Motor neuron (in vitro differentiated cells): ENCODE results near the gene SULF2. TPM values are rescaled to one million over a fixed set of nuclear protein-coding genes. Genes with fewer than 3 reads are reported as not detected.

ENCODE experiments used
- ATAC-seq, 8 experiments: fragments of 200-7000 bp; cut with Tn5 transposase; replicated peaks in 6 of 8; 2 replicates each; pipeline ENCODE4 v1.8.0; 2021; ENCODE audit warnings: mild to moderate bottlenecking in 8 of 8, moderate library complexity in 8 of 8
- H3K27ac ChIP-seq, 2 donors: fragments of 250-450 bp; sonication (Bioruptor Pico); 2 replicates each; pipeline ENCODE4 v1.9.0; 2021; ENCODE audit warnings: antibody characterized with exemption in 2 of 2, mild to moderate bottlenecking in 2 of 2, moderate library complexity in 1 of 2
- H3K4me1 ChIP-seq, 2 donors: fragments of 250-450 bp; sonication (Bioruptor Pico); replicated peaks in 1 of 2; 2 replicates each; pipeline ENCODE4 v1.6.1; 2021; ENCODE audit warnings: antibody characterized with exemption in 2 of 2, mild to moderate bottlenecking in 2 of 2, moderate library complexity in 1 of 2
- H3K4me3 ChIP-seq, 5 donors: fragments of 250-450 bp; sonication (Bioruptor Pico); 2 replicates each; pipeline ENCODE4 v1.9.0; 2021; ENCODE audit warnings: antibody characterized with exemption in 5 of 5, mild to moderate bottlenecking in 5 of 5, moderate library complexity in 4 of 5
- WGBS, 10 experiments: fragments of 450-650 bp; shearing (Covaris generic); methylation state at CpG; one replicate each; pipeline ENCODE4 v1.0.0; 2022; 5-methylcytosine and 5-hydroxymethylcytosine counted together
- in situ Hi-C, 9 experiments: fragments of 400-800 bp; cut with MboI; loops; one replicate each; pipeline ENCODE4 v1.15.0; 2021; ENCODE audit warnings: low sequenced_read_pairs in 9 of 9, low pct_unique_long_range_greater_than_20kb in 2 of 9; ENCODE audit not compliant: unreplicated experiment in 9 of 9
- total RNA-seq, 8 experiments: library from RNA; unstranded; fragments of 300-600 nt; gene quantifications; 2 replicates each; pipeline versions ENCODE4 v1.2.3 to v1.2.4, GENCODE V29; 2022

SULF2 gene
- total RNA-seq, 8 experiments from 2014 or later, result 65.5 to 373 (median 95.6) TPM

DNA sequence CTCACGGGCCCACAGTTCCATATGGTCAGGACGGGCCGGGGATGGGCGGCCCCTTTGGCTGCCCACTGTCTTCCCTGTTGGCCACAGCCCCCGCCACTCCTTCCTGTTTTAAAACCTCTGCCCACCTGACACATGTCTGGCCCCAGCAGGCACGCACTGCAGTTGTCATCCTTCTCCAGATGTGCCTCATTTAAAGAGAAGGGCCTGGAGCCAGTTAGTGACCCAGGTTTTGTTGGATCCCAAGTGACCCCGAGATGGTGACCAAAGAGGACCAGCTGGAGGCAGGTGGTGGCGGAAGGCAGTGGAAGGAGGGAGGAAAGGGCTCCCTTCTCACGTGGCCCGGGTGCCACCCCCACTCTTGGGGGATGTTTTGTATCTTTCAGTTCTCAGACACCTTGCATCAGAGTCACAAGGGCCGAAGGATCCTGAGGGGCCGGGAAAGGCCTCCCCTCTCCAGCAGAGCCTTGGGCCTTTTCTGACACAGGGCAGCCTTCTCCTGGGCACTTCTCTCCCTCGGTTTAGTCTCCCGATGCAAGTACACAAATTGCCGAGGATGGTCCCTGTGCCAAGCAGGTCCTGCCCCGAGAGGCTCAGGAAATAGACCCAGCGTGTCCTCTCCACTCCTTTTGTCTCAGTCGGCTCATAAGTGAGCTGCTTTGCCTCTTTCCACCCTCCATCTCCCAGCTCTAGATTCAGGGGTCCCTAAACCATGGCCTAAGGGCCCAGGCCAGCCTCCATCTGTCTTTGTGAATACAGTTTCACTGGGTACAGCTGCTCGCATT is 117.6 kb downstream of the SULF2 start:
- 52 to 100% (median 83%) methylated on average over 1 to 6 of the region's 19 CpGs; no CpG with 5 or more reads in 4 of the 10 experiments for WGBS, 10 experiments
- in situ Hi-C loops, result loop anchor here in 1 of 9 experiments (25.0 kb wide), 1 partner anchor 945 kb away; no protein-coding TSS in a partner anchor

GRCh38 chr20:47667086-47667485 is 118.2 kb downstream of the SULF2 start:
- in situ Hi-C loops, result loop anchor here in 1 of 9 experiments (25.0 kb wide), 1 partner anchor 945 kb away; no protein-coding TSS in a partner anchor

More for the DNA sequence above, 117.6 kb downstream of the SULF2 start:
- no peak for ATAC-seq
- H3K4me3 ChIP-seq, result no peak overlapping the region
- H3K27ac ChIP-seq, result no peak overlapping the region
- H3K4me1 ChIP-seq, result peaks cover 2 to 9% of the 10 kb centered on the region in 2 donors

DNA sequence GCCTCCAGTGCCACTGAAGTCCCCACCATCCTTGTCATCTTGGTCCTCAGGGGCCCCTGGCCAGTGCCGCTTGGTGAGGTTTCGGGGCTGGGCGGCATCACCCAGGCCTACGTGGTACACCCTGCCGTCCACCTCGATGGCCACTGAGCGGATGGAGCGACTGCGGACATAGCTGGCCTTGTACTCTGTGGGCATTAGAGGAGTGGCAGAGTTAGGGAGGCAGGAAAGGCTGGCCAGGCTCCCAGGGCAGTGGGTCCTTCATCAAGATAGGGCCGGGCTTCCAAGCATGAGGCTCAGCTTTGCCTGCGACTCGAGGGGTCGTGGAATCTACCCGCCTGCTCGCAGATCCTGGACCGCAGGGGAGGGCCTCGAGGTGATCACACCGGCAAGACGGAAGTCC is 119.0 kb downstream of the SULF2 start:
- Histone ChIP-seq H3K27ac (no peak overlapping the region), H3K4me1 (peaks cover 2 to 9% of the 10 kb centered on the region in 2 donors), H3K4me3 (no peak overlapping the region)
- in situ Hi-C loops, result loop anchor here in 1 of 9 experiments (25.0 kb wide), 1 partner anchor 946 kb away; no protein-coding TSS in a partner anchor
- WGBS, 10 experiments, result 80 to 90% (median 80%) methylated on average over 2 to 4 of the region's 19 CpGs; no CpG with 5 or more reads in 7 of the 10 experiments
- no peak for ATAC-seq

More at GRCh38 chr20:47667086-47667485, 118.2 kb downstream of the SULF2 start:
- peaks cover 2 to 9% of the 10 kb centered on the region in 2 donors for H3K4me1 ChIP-seq
- WGBS, 10 experiments, result 57 to 100% (median 100%) methylated on average over 1 to 4 of the region's 5 CpGs; no CpG with 5 or more reads in 3 of the 10 experiments
- H3K4me3 ChIP-seq, result no peak overlapping the region
- ATAC-seq, result no peak
- H3K27ac ChIP-seq, result no peak overlapping the region

DNA sequence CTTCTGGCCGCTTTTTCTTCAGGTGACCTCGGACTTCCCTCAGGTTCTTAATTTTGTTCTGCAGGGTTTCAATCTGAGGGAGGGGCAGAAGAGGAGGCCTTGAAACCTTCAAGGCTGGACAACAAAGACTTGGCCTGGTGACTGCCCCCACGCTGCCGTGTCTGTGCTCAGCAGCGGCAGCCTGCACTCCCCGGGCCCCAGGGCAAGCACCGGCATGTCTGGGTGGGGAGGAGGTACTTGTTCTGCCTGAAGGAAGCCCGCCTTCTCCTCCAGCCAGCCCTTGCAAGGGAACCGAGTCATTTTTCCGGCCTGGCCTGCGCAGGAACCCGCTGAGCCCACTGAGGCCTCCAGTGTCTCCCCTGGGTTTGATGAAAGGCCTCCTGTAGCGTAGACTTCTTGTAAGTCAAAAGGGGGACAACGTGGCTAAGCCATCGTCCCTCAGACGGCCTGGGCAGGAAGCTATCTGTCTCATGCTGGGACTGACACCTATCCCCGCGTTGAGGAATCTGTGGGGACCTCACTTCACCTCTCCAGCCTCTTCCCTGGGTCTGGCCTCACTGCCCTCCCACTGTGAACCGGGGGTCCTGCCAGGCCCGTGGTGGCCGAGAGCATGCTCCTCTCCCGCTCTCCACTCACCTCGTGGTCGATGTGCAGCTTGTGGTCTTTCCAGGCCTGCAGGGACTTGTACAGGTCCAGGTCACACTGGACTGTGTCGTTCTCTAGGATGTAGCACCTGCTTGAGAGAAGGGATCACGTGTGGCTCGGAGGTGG is 119.9 kb downstream of the SULF2 start:
- H3K27ac ChIP-seq, result no peak overlapping the region
- H3K4me1 ChIP-seq, result peaks cover 2 to 9% of the 10 kb centered on the region in 2 donors
- WGBS, 10 experiments, result 39 to 100% (median 79%) methylated on average over 2 to 8 of the region's 27 CpGs; no CpG with 5 or more reads in 2 of the 10 experiments
- in situ Hi-C loops, result loop anchor here in 1 of 9 experiments (25.0 kb wide), 1 partner anchor 947 kb away; no protein-coding TSS in a partner anchor
- ATAC-seq, result peak in 1 of 8 experiments; percentile 2
- H3K4me3 ChIP-seq, result no peak overlapping the region

DNA sequence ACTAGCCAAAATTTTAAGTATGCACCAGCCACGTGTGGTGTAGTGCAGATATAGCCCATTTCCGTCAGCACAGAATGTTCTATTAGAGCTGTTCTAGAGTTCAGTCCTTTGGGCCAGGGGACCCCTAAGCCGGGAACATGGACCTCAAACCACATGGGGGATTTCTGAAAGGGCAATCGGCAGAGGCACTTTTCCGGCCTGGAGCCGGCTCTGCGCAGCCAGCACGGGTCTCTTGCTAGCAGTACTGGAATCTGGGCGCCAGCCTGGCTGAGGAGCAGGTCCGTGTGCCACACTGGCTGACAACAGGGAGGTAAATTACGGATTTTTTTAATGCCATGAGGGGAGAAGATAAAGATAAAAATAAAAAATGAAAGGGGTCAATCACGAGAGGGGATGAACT is 120.5 kb downstream of the SULF2 start:
- 60 to 100% (median 92%) methylated on average over 1 to 7 of the region's 12 CpGs; no CpG with 5 or more reads in 1 of the 10 experiments for WGBS, 10 experiments
- H3K4me3 ChIP-seq, result no peak overlapping the region
- peaks cover 2 to 9% of the 10 kb centered on the region in 2 donors for H3K4me1 ChIP-seq
- in situ Hi-C loops, result loop anchor here in 1 of 9 experiments (25.0 kb wide), 1 partner anchor 948 kb away; no protein-coding TSS in a partner anchor
- ATAC-seq, result no peak
- no peak overlapping the region for H3K27ac ChIP-seq

DNA sequence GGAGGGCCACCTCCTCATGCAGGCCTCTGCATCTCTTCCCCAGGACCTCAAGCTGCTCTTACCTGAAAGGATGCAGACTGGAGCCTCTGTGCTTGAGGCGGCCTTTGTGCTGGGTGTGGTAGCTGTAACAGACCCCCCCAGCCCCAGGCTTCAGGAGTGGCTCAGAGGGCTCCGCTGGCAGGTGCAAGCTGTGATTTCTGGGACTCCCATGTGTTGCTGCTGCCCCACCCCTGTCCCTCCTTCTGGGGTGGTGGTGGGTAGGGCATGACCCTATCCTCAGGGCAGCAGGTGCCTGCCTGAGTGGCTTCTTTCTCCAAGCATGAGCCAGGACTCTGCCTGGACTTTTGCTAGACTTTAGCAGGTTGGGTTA is 121.2 kb downstream of the SULF2 start:
- no peak overlapping the region for H3K27ac ChIP-seq
- ATAC-seq, result peak; percentile 15 to 51 (median 38)
- 80 to 100% methylated on average over 1 of the region's 2 CpGs; no CpG with 5 or more reads in 8 of the 10 experiments for WGBS, 10 experiments

DNA sequence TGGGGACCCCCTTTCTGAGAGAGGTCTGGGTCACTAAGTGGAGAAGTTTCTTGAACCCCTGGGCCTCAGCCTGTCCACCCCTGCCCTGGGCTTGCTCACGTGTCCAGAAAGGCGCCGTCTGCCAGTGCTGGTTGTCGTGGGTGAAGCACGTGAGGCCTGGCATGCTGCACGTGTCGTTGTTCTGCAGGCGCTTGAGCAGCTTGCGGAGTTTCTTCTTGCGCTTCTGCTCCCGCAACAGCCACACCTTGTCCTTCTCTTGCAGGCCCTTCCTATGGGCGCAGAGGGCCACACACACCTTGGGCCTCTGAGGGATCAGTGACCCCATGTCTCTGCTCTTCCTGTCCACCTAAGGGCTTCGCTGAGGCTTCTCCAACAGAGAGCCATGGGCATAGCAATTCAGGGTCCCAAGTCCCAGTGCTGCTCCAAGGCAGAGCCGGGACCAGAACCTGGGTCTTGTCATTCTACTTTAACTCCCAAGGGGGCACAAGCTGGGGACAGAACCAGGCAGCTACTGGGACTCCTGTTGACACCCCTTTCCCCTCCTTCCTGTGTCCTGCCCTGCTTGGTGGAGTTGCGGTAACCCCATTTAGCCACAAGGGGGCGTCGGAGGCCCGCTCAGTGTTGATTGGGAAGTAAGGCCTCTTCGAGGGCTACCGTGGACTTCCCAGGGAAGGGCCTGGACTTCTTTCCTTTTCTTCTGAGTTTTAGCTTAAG is 121.8 kb downstream of the SULF2 start:
- peaks cover 2 to 9% of the 10 kb centered on the region in 2 donors for H3K4me1 ChIP-seq
- in situ Hi-C loops, result loop anchor here in 1 of 9 experiments (25.0 kb wide), 1 partner anchor 949 kb away; no protein-coding TSS in a partner anchor
- 0 to 95% (median 29%) methylated on average over 1 to 4 of the region's 20 CpGs; no CpG with 5 or more reads in 6 of the 10 experiments for WGBS, 10 experiments
- peak; percentile 73 to 90 (median 84) for ATAC-seq
- H3K27ac ChIP-seq, result no peak overlapping the region
- H3K4me3 ChIP-seq, result no peak overlapping the region

More for the DNA sequence above, 121.2 kb downstream of the SULF2 start:
- in situ Hi-C loops, result loop anchor here in 1 of 9 experiments (25.0 kb wide), 1 partner anchor 948 kb away; no protein-coding TSS in a partner anchor
- peaks cover 2 to 9% of the 10 kb centered on the region in 2 donors for H3K4me1 ChIP-seq
- H3K4me3 ChIP-seq, result no peak overlapping the region

DNA sequence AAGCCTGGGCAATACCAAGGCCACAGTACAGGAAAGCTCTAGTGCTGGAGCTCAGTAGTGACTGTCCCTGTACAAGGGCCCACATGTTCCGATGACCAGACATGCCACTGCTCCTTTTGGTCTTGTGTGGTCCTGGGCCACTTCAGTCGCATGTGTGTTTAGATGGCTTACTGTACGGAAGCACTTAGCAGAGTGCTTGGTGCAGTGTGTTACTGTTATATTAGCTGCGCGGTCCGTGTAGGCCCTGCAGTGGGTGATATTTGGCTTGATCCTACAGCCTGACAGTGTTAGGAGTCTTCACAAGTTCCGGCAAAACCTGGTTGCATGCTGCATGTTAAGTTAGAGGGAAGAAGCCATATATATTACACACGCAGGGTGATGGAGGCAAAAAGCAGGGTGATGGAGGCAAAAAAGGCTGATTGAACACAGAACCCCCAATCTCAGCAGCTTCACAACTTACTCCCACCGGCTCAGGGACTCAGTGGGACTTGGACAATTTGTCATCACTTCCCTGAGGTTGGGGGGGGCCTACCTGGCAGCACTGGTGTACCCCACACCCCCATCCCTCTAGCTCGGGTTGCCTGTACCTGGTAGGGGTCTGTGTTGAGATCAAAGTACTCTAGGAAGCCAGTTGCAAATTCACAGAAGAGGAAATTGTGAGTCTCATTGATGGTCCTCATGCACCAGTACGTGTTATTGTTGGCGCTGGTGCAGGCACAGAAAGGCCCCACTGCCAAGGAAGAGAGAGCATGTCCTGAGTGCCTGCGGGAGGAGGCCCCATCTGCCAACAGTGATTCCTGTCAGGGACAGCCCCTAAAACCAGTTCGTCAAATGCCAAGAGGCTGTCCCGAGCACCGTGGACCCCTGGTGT is 122.6 kb downstream of the SULF2 start:
- Histone ChIP-seq H3K4me3 (no peak overlapping the region), H3K27ac (no peak overlapping the region), H3K4me1 (peaks cover 2 to 9% of the 10 kb centered on the region in 2 donors)
- no peak for ATAC-seq
- in situ Hi-C loops, result loop anchor here in 1 of 9 experiments (25.0 kb wide), 1 partner anchor 950 kb away; no protein-coding TSS in a partner anchor
- WGBS, 10 experiments, result 79 to 100% (median 96%) methylated on average over 1 to 10 of the region's 16 CpGs; no CpG with 5 or more reads in 1 of the 10 experiments

DNA sequence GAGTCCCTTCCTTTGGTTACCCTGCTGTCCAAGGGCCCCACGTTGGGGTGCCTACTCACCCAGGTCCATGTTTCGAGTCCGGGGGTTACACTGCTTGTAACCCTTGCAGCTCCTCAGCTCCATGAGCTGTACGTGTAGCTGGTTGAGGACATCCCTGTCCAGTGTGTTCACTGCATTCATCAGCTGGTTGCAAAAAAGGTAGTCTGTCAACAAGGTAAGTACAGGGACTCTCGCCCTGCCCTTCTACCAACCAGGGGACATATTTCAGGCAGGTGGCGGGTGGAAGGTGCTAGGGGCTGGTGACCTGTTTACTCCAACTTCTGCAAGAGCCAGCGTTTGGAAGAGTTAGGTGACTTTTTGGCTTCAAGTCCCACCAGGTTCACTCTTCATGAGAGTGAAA is 123.6 kb downstream of the SULF2 start:
- Histone ChIP-seq H3K27ac (no peak overlapping the region), H3K4me1 (peaks cover 2 to 9% of the 10 kb centered on the region in 2 donors), H3K4me3 (no peak overlapping the region)
- ATAC-seq, result no peak
- 87 to 92% (median 90%) methylated on average over 2 to 7 of the region's 7 CpGs; no CpG with 5 or more reads in 6 of the 10 experiments for WGBS, 10 experiments
- in situ Hi-C loops, result loop anchor here in 1 of 9 experiments (25.0 kb wide), 1 partner anchor 951 kb away; no protein-coding TSS in a partner anchor

- 40 to 100% (median 93%) methylated on average over 1 to 11 of the region's 12 CpGs; no CpG with 5 or more reads in 1 of the 10 experiments for whole genome bisulfite sequencing, 10 experiments
- Histone ChIP-seq H3K4me3 (no peak overlapping the region), H3K27ac (no peak overlapping the region), H3K4me1 (peaks cover 7 to 9% of the 10 kb centered on the region in 2 donors)
- in situ Hi-C loops, result loop anchor here in 1 of 9 experiments (25.0 kb wide), 1 partner anchor 951 kb away; no protein-coding TSS in a partner anchor
- no peak for ATAC-seq
Observed at GRCh38 chr20:47660983-47661700, 124.1 kb downstream of the SULF2 start.

- H3K27ac ChIP-seq, result no peak overlapping the region
- in situ Hi-C loops, result loop anchor here in 1 of 9 experiments (25.0 kb wide), 1 partner anchor 952 kb away; no protein-coding TSS in a partner anchor
- H3K4me3 ChIP-seq, result no peak overlapping the region
- H3K4me1 ChIP-seq, result peaks cover 8 to 13% of the 10 kb centered on the region in 2 donors
- no peak for ATAC-seq
- 75 to 100% (median 100%) methylated on average over 1 to 2 of the region's 2 CpGs; no CpG with 5 or more reads in 2 of the 10 experiments for WGBS, 10 experiments
Observed at GRCh38 chr20:47660602-47660905, 124.7 kb downstream of the SULF2 start.
